NB4 (cell line): ENCODE measurements around the gene APOL3.
"Not testable (repeated sequence)": the region's sequence is repeated elsewhere in the genome, so short reads cannot be mapped to it uniquely, and the experiment has no call there.

Source experiments
- DNase-seq: peaks from one replicate; pipeline ENCODE4 v3.0.0; 2010; ENCODE audit warnings: low read depth
- H3K4me3 ChIP-seq: one replicate; pipeline ENCODE4 v1.5.1; 2011; ENCODE audit warnings: mild to moderate bottlenecking, low read depth, low read length, moderate library complexity
- MYC ChIP-seq: IDR thresholded peaks from 2 replicates; pipeline ENCODE4 v1.6.1; 2011; ENCODE audit warnings: low read depth, low read length
- POLR2A ChIP-seq: IDR thresholded peaks from 2 replicates; pipeline ENCODE4 v1.6.1; 2011; ENCODE audit warnings: mild to moderate bottlenecking; ENCODE audit not compliant: insufficient read length; ENCODE audit errors: extremely low read depth
- TF ChIP-seq, protein P1 (sequence below): IDR thresholded peaks from 2 replicates; pipeline ENCODE4 v1.6.1; 2011; ENCODE audit warnings: low read depth, low read length
- TF ChIP-seq, protein P2 (sequence below): IDR thresholded peaks from one replicate; pipeline ENCODE4 v1.5.1; 2012; ENCODE audit warnings: low read depth, low read length

Gene APOL3

GRCh38 chr22:36194385-36194784 lies 33.8 kb upstream of the APOL3 start:
- no peak for TF ChIP-seq POLR2A
- TF ChIP-seq MYC = no peak
- TF ChIP-seq, protein P1, sequence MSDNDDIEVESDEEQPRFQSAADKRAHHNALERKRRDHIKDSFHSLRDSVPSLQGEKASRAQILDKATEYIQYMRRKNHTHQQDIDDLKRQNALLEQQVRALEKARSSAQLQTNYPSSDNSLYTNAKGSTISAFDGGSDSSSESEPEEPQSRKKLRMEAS = no peak
- TF ChIP-seq, protein P2, sequence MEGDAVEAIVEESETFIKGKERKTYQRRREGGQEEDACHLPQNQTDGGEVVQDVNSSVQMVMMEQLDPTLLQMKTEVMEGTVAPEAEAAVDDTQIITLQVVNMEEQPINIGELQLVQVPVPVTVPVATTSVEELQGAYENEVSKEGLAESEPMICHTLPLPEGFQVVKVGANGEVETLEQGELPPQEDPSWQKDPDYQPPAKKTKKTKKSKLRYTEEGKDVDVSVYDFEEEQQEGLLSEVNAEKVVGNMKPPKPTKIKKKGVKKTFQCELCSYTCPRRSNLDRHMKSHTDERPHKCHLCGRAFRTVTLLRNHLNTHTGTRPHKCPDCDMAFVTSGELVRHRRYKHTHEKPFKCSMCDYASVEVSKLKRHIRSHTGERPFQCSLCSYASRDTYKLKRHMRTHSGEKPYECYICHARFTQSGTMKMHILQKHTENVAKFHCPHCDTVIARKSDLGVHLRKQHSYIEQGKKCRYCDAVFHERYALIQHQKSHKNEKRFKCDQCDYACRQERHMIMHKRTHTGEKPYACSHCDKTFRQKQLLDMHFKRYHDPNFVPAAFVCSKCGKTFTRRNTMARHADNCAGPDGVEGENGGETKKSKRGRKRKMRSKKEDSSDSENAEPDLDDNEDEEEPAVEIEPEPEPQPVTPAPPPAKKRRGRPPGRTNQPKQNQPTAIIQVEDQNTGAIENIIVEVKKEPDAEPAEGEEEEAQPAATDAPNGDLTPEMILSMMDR = no peak

GRCh38 chr22:36193577-36193976 lies 33.0 kb upstream of the APOL3 start:
- no peak overlapping the region for H3K4me3 ChIP-seq
- TF ChIP-seq POLR2A = no peak
- TF ChIP-seq, protein P2 = no peak
- TF ChIP-seq MYC = no peak
- TF ChIP-seq, protein P1 = no peak
- DNase-seq = no peak

More at GRCh38 chr22:36194385-36194784, 33.8 kb upstream of the APOL3 start:
- H3K4me3 ChIP-seq = no peak overlapping the region
- DNase-seq = no peak

GRCh38 chr22:36193171-36193570 lies 32.6 kb upstream of the APOL3 start:
- no peak for DNase-seq
- H3K4me3 ChIP-seq = no peak overlapping the region
- TF ChIP-seq, protein P2 = no peak
- TF ChIP-seq, protein P1 = no peak
- TF ChIP-seq POLR2A = no peak
- no peak for TF ChIP-seq MYC

GRCh38 chr22:36192542-36192941 lies 32.0 kb upstream of the APOL3 start:
- no peak for TF ChIP-seq POLR2A
- TF ChIP-seq, protein P2 = no peak
- TF ChIP-seq, protein P1 = no peak
- TF ChIP-seq MYC = no peak
- H3K4me3 ChIP-seq = no peak overlapping the region
- DNase-seq = no peak

- no peak for TF ChIP-seq MYC
- TF ChIP-seq POLR2A = no peak
- TF ChIP-seq, protein P2 = no peak
- TF ChIP-seq, protein P1 = no peak
- DNase-seq = no peak
- H3K4me3 ChIP-seq = no peak overlapping the region
Measured at GRCh38 chr22:36191106-36191836, 30.7 kb upstream of the APOL3 start.

GRCh38 chr22:36187862-36188261 lies 27.3 kb upstream of the APOL3 start:
- not testable (repeated sequence) for H3K4me3 ChIP-seq, DNase-seq
